IMR-90 (cell line): ENCODE data around the gene LRRIQ4. TPM values are rescaled to one million over a fixed set of nuclear protein-coding genes. Genes with fewer than 3 reads are reported as not detected.

Experiments used
- ATAC-seq: fragments of 200-7000 bp; cut with Tn5 transposase; 2 replicates; pipeline ENCODE4 v1.9.1; 2020; ENCODE audit warnings: low read depth, mild to moderate bottlenecking, moderate library complexity
- BruUV-seq: library from RNA; stranded (reverse); fragments of 400-500 nt; replicated peaks from 2 replicates; lab custom pipeline; 2021; lab: Mats Ljungman, UMichigan
- CTCF ChIA-PET: fragments of 300-600 bp; formaldehyde crosslinking; extraction: SDS; loops from one replicate; lab custom pipeline; 2021; ENCODE audit warnings: antibody characterized with exemption; lab: Yijun Ruan, JAX
- POLR2A ChIA-PET: fragments of 300-600 bp; sonication (Branson Sonifier 250); formaldehyde crosslinking; loops from one replicate; lab custom pipeline; 2022; ENCODE audit warnings: antibody characterized with exemption; ENCODE audit not compliant: unreplicated experiment; lab: Charles Lee
- DNase-seq: peaks from one replicate; pipeline ENCODE4 v3.0.0; 2013
- H2AFZ ChIP-seq: replicated peaks from 2 replicates; pipeline ENCODE3; 2013; ENCODE audit warnings: low read length, mild to moderate bottlenecking; ENCODE audit not compliant: poor library complexity
- H2AK5ac ChIP-seq: 2 replicates; pipeline ENCODE4 v1.6.1; 2013; ENCODE audit warnings: low read depth, low read length, inconsistent platforms
- H2AK9ac ChIP-seq: replicated peaks from 2 replicates; pipeline ENCODE3; 2013; ENCODE audit warnings: mild to moderate bottlenecking, low read depth, low read length, moderate library complexity; ENCODE audit not compliant: poor library complexity
- H2BK120ac ChIP-seq: 2 replicates; pipeline ENCODE4 v1.6.1; 2013; ENCODE audit warnings: low read depth, low read length, inconsistent platforms
- H2BK15ac ChIP-seq: 3 replicates; pipeline ENCODE4 v1.6.1; 2013; ENCODE audit warnings: low read depth, low read length, inconsistent platforms
- H2BK20ac ChIP-seq: 2 replicates; pipeline ENCODE4 v1.6.1; 2013; ENCODE audit warnings: low read depth, mild to moderate bottlenecking, inconsistent platforms, low read length, moderate library complexity
- H2BK5ac ChIP-seq: 2 replicates; pipeline ENCODE4 v1.6.1; 2013; ENCODE audit warnings: mild to moderate bottlenecking, low read depth, low read length, inconsistent platforms; ENCODE audit not compliant: poor library complexity, severe bottlenecking
- H3K14ac ChIP-seq: replicated peaks from 2 replicates; pipeline ENCODE4 v1.6.1; 2013; ENCODE audit warnings: low read depth, low read length, inconsistent platforms
- H3K18ac ChIP-seq: 2 replicates; pipeline ENCODE4 v1.6.1; 2013; ENCODE audit warnings: low read depth, low read length, control low read depth
- H3K23ac ChIP-seq: 2 replicates; pipeline ENCODE4 v1.6.1; 2013; ENCODE audit warnings: low read depth, low read length, inconsistent platforms
- H3K27ac ChIP-seq: 2 replicates; pipeline ENCODE4 v1.5.1; 2013; ENCODE audit warnings: mild to moderate bottlenecking, control low read depth, low read length; ENCODE audit not compliant: insufficient read depth
- H3K27me3 ChIP-seq: 2 replicates; pipeline ENCODE4 v1.6.1; 2013; ENCODE audit warnings: low read length; ENCODE audit not compliant: control insufficient read depth, insufficient read depth
- H3K36me3 ChIP-seq: 2 replicates; pipeline ENCODE4 v1.6.1; 2013; ENCODE audit warnings: low read length, mixed read lengths; ENCODE audit not compliant: control insufficient read depth, insufficient read depth
- H3K4ac ChIP-seq: 2 replicates; pipeline ENCODE4 v1.6.1; 2013; ENCODE audit warnings: low read depth, low read length, inconsistent platforms
- H3K4me1 ChIP-seq: 2 replicates; pipeline ENCODE4 v1.6.1; 2013; ENCODE audit warnings: low read length, mixed read lengths; ENCODE audit not compliant: control insufficient read depth, insufficient read depth
- H3K4me2 ChIP-seq: 2 replicates; pipeline ENCODE4 v1.6.1; 2013; ENCODE audit warnings: low read depth, mild to moderate bottlenecking, control low read depth, low read length, moderate library complexity
- H3K4me3 ChIP-seq: 2 replicates; pipeline ENCODE4 v1.5.1; 2013; ENCODE audit warnings: low read depth, mild to moderate bottlenecking, control low read depth, low read length, moderate library complexity; ENCODE audit not compliant: insufficient read depth
- H3K56ac ChIP-seq: 2 replicates; pipeline ENCODE4 v1.6.1; 2013; ENCODE audit warnings: low read length, inconsistent platforms; ENCODE audit not compliant: insufficient read depth; ENCODE audit errors: extremely low read depth
- H3K79me1 ChIP-seq, 2 experiments: 2 replicates each; pipeline ENCODE4 v1.6.1; 2013; ENCODE audit warnings: low read length in 2 of 2, inconsistent platforms in 1 of 2, low read depth in 1 of 2
- H3K9ac ChIP-seq: 2 replicates; pipeline ENCODE4 v1.6.1; 2013; ENCODE audit warnings: low read depth, low read length, control low read depth
- H3K9me1 ChIP-seq: 2 replicates; pipeline ENCODE4 v1.6.1; 2013; ENCODE audit warnings: low read length, inconsistent platforms; ENCODE audit not compliant: insufficient read depth
- H3K9me3 ChIP-seq: 2 replicates; pipeline ENCODE4 v1.6.1; 2013; ENCODE audit warnings: low read length; ENCODE audit not compliant: control insufficient read depth, insufficient read depth
- H4K20me1 ChIP-seq: 2 replicates; pipeline ENCODE4 v1.6.1; 2013; ENCODE audit warnings: low read length, inconsistent platforms; ENCODE audit not compliant: insufficient read depth
- H4K5ac ChIP-seq: 2 replicates; pipeline ENCODE4 v1.6.1; 2013; ENCODE audit warnings: mild to moderate bottlenecking, low read depth, low read length, control low read depth
- H4K8ac ChIP-seq, 2 experiments: 2 replicates each; pipeline ENCODE4 v1.6.1; 2013; ENCODE audit warnings: low read depth in 2 of 2, low read length in 2 of 2, control low read depth in 1 of 2, inconsistent platforms in 1 of 2
- H4K91ac ChIP-seq: 2 replicates; pipeline ENCODE4 v1.6.1; 2013; ENCODE audit warnings: low read depth, low read length, inconsistent platforms; ENCODE audit not compliant: insufficient read depth
- CTCF ChIP-seq: conservative IDR thresholded peaks from 2 replicates; pipeline ENCODE4 v1.5.1; 2012; ENCODE audit warnings: mild to moderate bottlenecking, low read depth, low read length, improper control_type of control experiment
- MAFK ChIP-seq: IDR thresholded peaks from 2 replicates; pipeline ENCODE4 v1.6.1; 2012; ENCODE audit warnings: low read depth, low read length, improper control_type of control experiment
- MAZ ChIP-seq: IDR thresholded peaks from 2 replicates; pipeline ENCODE4 v1.6.1; 2012; ENCODE audit warnings: low read depth, mild to moderate bottlenecking, low read length, improper control_type of control experiment, moderate library complexity, borderline replicate concordance
- MXI1 ChIP-seq: IDR thresholded peaks from 2 replicates; pipeline ENCODE4 v1.6.1; 2012; ENCODE audit warnings: low read depth, mild to moderate bottlenecking, low read length, moderate library complexity, borderline replicate concordance
- USF2 ChIP-seq: fragments of 150-350 bp; IDR thresholded peaks from 2 replicates; pipeline ENCODE4 v1.6.1; 2017; ENCODE audit warnings: mild to moderate bottlenecking, antibody characterized with exemption, low read length, low read depth
- WGBS, 2 experiments: methylation state at CpG; one replicate each; pipeline versions ENCODE4 v1.1.5 to v1.1.7; 2013; ENCODE audit warnings: missing lambda C conversion rate in 2 of 2; ENCODE audit not compliant: insufficient read length in 1 of 2; ENCODE audit errors: extremely low coverage in 2 of 2; 5-methylcytosine and 5-hydroxymethylcytosine counted together
- dilution Hi-C: fragments of 300-500 bp; cut with HindIII; formaldehyde crosslinking; loops from one replicate; pipeline ENCODE4 v1.14.3; 2018; ENCODE audit warnings: low sequenced_read_pairs; ENCODE audit not compliant: unreplicated experiment
- in situ Hi-C: fragments of 300-500 bp; cut with MboI; formaldehyde crosslinking; loops from 3 replicates; pipeline ENCODE4 v1.14.3; 2019; ENCODE audit warnings: low sequenced_read_pairs, inconsistent platforms, mixed read lengths
- intact Hi-C: fragments of 100-400 bp; cut with micrococcal nuclease; formaldehyde crosslinking; loops from 2 replicates; pipeline ENCODE4 v1.10.0; 2022
- polyA plus RNA-seq, 3 experiments: library from polyadenylated mRNA; depleted of rRNA; stranded (reverse); fragments of >200 nt; gene quantifications; 2 replicates each; pipeline ENCODE4 v1.2.3, GENCODE V29; 2012; ENCODE audit warnings: low replicate concordance in 1 of 3
- total RNA-seq: library from RNA; depleted of rRNA; stranded (reverse); fragments of >200 nt; gene quantifications from 2 replicates; pipeline ENCODE4 v1.2.3, GENCODE V29; 2012

Gene LRRIQ4
- total and polyA plus RNA-seq, 2 of the 4 experiments (the other 2 are of a cell fraction): not detected

GRCh38 chr3:169869484-169870220 lies 57.0 kb downstream of the LRRIQ4 start, which contains the start of gene LRRC31:
Gene LRRC31 (minus strand): TSS chr3:169869935. CDS start chr3:169869807, 128 bp downstream.
- H3K4ac ChIP-seq: no peak within 1 kb of the TSS
- no TSS peak for BruUV-seq
- no peak within 1 kb of the TSS for H3K23ac ChIP-seq
- DNase-seq (no peak), ATAC-seq (no peak)
- H3K4me3 ChIP-seq: no peak within 1 kb of the TSS
- no peak within 1 kb of the TSS for H3K27ac ChIP-seq
- H2AK9ac ChIP-seq: no peak within 1 kb of the TSS
- H3K56ac ChIP-seq: no peak within 1 kb of the TSS
- POLR2A ChIA-PET: no interaction called here
- H2AK5ac ChIP-seq: no peak within 1 kb of the TSS
- no peak within 1 kb of the TSS for H4K8ac ChIP-seq
- H3K27me3 ChIP-seq: peaks cover 12% of the 10 kb centered on the region
- CTCF ChIA-PET: no interaction called here
- H4K91ac ChIP-seq: no peak within 1 kb of the TSS
- no peak within 1 kb of the TSS for H2BK5ac ChIP-seq
- in situ Hi-C loops: loop anchor here (10.0 kb wide), 1 partner anchor 185 kb away; no protein-coding TSS in a partner anchor
- no peak within 1 kb of the TSS for H4K5ac ChIP-seq
- no peaks in the 10 kb centered on the region for H3K9me1 ChIP-seq
- intact Hi-C loops: loop anchor here (5.0 to 10.0 kb wide), 2 partner anchors 78 to 225 kb away; no protein-coding TSS in a partner anchor
- no CpG with 5 or more reads among the region's 2 CpGs for whole genome bisulfite sequencing, 2 experiments
- H2BK120ac ChIP-seq: no peak within 1 kb of the TSS
- TF ChIP-seq MXI1 (no peak), USF2 (no peak), CTCF (no peak), MAZ (no peak), MAFK (no peak)
- no peaks in the 10 kb centered on the region for H3K36me3 ChIP-seq
- no peak within 1 kb of the TSS for H3K18ac ChIP-seq
- dilution Hi-C loops: no loop called here
- no peak within 1 kb of the TSS for H2BK20ac ChIP-seq
- H3K14ac ChIP-seq: no peak within 1 kb of the TSS
- H3K4me1 ChIP-seq: no peaks in the 10 kb centered on the region
- no peaks in the 10 kb centered on the region for H3K9me3 ChIP-seq
- H3K9ac ChIP-seq: no peak within 1 kb of the TSS
- H2AFZ ChIP-seq: no peak within 1 kb of the TSS
- no peak within 1 kb of the TSS for H2BK15ac ChIP-seq
- H3K4me2 ChIP-seq: no peak within 1 kb of the TSS
- H4K20me1 ChIP-seq: no peaks in the 10 kb centered on the region
- no peaks in the 10 kb centered on the region for H3K79me1 ChIP-seq
